ACHN (cell line): ENCODE measurements around the gene KREMEN1.
"Not testable (repeated sequence)": the region's sequence is repeated elsewhere in the genome, so short reads cannot be mapped to it uniquely, and the experiment has no call there.

Source experiments
- DNase-seq: peaks from one replicate; pipeline ENCODE4 v3.0.0-alpha.2; 2015
- in situ Hi-C: cut with HindIII; loops from 2 replicates; pipeline ENCODE4 v1.10.0; 2017; ENCODE audit warnings: low sequenced_read_pairs, low pct_ligation_motif_present, low pct_unique_long_range_greater_than_20kb

The KREMEN1 gene

GRCh38 chr22:29072193-29072978 lies 449 bp upstream of the KREMEN1 start:
- DNase-seq, result peak; percentile 72
- in situ Hi-C loops, result no loop called here

- in situ Hi-C loops, result no loop called here
- DNase-seq, result peak; percentile 23
Measured at GRCh38 chr22:29073618-29074275, 912 bp downstream of the KREMEN1 start.

DNA sequence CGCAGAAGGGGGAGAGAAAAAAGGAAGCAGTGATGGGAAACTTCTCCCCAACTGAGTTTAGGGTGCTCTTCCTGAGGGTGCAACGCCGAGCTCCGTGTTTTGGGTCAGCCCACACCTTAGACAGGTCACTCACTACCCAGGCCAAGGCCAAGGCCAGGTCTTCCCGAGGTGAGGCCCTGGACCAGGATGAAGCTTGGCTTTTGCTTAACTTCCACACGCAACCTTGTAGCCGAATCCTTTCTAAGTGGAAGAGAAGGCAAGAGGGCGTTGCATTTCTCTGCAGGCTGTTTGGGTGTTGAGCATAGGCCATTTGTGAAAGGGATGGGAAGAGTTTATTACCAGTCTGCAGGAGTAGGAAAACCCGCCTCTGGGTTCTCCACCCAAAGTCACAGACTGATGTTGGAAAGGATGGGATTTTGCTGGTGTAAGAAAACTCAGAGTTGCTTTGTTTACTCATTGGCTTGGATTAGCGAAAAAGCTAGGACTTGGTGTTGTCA lies 1.5 kb downstream of the KREMEN1 start:
- DNase-seq, result no peak
- in situ Hi-C loops, result no loop called here

- in situ Hi-C loops, result no loop called here
- DNase-seq, result no peak
Measured at GRCh38 chr22:29078036-29078868, 5.4 kb downstream of the KREMEN1 start.

- in situ Hi-C loops, result no loop called here
- DNase-seq, result no peak
Measured at GRCh38 chr22:29078869-29079207, 6.0 kb downstream of the KREMEN1 start.

DNA sequence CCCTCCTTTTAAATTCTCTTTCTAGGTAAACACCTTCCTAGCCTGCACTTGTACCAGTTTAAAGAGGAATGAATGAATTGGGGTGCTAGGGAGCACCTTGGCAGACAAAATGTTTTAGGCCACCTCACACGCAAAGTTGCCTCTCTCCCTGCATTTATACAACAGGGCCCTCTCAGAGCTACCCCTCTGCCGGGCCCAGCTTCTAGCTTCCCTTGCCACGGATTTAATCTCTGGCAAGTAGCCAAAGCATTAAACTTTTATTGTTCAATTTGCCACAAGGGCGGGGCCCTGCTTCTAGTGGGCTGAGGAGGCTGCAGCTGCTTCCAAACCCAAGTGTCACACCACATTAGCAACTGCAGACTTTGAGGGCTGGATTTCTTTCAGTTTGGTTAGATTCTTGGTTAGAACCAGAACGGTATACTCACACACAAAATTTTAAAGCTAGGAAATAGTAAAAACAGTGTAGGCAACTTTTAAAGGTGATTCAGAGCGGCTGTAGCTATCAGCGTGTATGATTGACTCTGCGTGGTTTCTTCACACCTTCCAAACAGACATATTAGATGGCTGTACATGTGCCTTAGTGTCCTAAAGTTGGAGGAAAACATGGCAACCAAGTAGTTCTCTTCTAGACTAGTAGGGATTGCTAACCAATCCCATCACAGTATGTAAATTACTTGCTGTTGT lies 6.5 kb downstream of the KREMEN1 start:
- DNase-seq, result no peak
- in situ Hi-C loops, result no loop called here

DNA sequence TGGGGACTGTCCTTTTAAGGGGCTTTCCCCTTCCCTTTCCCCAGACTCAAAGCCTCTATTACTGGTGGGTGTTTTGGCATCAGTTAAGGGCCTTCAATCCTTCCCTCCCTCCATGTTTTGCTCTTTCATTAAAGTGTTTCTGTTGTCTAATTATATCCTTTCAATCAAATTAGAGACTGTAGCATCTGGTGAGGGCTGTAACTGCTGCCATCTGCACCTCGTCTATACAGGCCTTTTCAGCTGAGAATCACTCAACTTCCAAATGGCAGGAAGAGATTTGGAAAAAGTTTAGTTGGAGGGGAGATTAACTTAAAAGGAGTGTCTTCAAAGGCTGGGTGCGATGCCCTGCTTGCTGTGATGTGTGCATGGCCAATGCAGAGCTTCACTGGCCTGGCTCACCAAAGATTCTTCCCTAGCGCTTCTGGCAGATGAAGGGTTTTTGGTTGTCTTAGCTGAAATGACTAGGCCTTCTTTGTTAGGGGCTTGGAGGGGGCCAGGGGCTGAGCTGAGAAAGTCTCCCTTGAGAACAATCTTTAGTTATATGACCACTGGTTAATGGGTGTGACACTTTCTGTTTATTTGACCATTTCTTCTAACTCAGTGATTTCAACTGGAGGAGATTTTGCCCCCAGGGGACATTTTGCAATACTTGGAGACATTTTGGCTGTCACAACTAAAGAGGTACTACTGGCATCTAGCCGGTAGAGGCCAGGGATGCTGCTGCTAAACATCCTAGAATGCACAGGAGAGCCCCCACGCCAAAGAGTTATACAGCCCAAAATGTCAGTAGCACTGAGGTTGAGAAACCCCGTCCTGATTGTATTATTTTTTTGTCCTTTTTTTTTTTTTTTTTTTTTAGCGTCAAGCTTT lies 7.5 kb downstream of the KREMEN1 start:
- DNase-seq, result no peak
- in situ Hi-C loops, result no loop called here

DNA sequence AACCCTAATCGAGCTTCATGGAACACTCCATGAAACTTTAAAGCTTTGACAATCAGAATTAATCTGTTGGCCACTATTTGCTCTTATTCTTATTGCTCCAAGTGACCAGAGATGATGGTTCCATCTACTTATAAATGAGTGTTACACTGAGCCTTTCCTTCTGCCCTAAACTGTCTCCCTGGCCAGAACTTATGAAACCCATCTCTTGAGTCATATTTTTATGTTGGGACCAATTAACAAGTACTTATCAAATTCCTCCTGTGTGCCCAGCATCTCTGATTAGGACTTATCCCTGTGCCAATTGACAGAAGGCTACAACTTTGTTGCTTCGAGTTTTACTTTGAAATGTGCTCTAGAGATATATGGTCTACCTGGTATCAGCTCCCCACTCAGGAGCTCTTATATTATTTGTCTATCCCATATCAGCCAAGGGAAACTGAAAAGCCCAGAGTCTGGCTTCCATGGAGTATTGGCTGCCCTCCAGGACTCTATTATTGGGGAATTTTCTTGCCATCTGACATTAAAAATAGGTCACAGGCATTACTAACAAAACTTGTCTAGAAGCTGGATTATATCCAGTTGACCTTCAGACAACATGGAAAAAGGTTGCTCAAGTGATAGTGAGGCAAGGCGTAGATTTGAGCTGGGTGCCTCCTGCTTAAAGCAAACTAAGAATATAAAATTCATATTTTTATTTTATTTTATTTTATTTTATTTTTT lies 8.8 kb downstream of the KREMEN1 start:
- in situ Hi-C loops, result no loop called here
- no peak for DNase-seq

DNA sequence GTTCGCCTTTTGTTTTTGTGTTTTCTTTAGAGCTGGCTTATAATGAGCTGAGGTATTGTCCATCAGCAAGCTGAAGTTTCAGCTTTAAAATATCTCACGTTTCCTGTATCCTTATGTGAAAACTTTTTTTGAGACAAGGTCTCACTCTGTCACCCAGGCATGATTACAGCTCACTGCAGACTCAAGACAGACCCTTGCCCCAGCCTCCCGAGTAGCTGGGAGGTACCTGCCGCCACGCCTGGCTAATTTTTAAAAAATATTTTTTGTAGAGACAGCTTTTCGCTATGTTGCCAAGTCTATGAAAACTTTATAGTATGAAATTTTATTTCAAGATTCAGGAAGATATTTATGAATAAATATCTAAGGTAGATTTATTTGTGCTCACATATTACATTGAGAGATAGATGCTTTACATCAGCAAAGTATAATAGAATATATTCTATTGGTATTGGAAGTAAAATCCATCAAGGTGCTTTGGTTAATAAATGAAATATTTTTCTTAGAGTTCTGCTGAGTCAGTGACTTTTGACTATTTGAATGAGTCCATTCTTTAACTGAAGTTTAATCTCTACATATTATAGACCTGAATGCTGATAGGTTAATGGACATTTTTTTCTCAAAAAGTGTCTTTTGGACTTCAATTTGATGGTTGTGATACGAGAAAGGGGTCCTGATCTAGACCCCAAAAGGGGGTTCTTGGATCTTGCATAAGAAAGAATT lies 10.2 kb downstream of the KREMEN1 start:
- in situ Hi-C loops, result no loop called here
- DNase-seq, result no peak

DNA sequence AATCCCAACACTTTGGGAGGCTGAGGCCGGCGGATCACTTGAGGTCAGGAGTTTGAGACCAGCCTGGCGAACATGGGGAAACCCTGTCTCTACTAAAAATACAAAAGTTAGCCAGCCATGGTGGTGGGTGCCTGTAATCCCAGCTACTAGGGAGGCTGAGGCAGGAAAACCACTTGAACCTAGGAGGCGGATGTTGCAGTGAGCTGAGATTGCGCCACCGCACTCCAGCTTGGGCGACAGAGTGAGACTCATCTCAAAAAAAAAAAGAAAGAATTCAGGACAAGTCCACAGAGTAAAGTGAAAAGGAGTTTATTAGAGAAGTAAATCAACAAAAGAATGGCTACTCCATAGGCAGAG lies 10.7 kb downstream of the KREMEN1 start:
- in situ Hi-C loops, DNase-seq: not testable (repeated sequence)

DNA sequence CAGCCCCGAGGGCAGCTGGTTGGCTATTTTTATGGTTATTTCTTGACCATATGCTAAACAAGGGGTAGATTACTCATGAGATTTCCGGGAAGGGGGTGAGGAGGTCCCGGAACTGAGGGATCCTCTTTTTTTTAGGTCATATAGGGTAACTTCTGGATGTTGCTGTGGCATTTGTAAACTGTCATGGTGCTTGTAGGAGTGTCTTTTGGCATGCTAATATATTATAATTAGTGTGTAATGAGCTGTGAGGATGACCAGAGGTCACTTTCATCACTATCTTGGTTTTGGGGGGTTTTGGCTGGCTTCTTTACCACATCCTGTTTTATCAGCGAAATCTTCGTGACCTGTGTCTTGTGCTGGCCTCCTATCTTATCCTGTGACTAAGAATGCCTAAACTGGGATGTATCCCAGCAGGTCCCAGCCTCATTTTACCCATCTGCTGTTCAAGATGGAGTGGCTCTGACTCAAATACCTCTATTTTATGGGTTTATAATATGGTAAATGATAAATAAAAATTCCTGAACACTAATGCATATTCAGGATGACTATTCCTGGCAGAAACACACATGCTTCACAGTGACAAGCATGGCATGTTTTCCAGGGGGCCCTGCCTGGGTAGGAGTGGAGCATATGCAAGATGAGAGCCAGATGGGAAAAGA lies 11.2 kb downstream of the KREMEN1 start:
- DNase-seq, result no peak
- in situ Hi-C loops, result no loop called here

DNA sequence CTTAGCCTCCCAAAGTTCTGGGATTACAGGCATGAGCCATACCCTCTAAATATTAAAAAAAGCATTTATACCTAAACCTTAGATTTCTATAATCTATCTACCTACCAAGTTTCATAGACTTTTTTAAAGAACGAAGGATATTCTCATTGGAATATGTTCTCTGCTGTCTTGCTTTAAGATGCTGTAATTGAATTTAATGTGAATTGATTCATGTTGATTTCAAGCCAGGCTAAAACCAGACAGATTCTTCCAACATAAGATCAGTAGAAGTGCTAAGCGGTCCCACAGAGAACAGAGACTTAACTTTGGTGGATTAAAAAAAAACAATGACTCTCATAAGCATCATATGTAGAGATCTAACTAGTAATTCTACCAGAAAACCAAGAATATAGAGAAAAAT lies 14.2 kb downstream of the KREMEN1 start:
- no peak for DNase-seq
- in situ Hi-C loops, result no loop called here

GRCh38 chr22:29088809-29089208 lies 16.0 kb downstream of the KREMEN1 start:
- in situ Hi-C loops, result no loop called here
- no peak for DNase-seq

GRCh38 chr22:29089507-29089906 lies 16.7 kb downstream of the KREMEN1 start:
- in situ Hi-C loops, result no loop called here
- no peak for DNase-seq

DNA sequence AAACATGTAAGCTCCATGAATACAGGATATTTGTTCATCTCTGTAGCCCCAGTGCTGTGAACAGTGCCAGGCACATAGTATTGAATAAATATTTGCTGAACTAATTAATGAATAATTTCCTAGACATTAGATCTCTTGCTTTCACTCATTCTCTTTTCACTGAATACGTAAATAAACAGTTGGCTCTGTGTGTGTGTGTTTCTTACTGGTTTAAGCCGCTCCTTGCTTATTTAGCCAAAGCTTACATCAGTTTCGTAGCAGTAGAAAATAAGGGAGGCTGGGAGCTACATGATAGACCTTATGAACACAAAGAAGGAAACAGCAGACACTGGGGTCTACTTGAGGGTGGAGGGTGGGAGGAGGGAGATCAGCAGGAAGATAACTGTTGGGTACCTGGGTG lies 17.2 kb downstream of the KREMEN1 start:
- in situ Hi-C loops, result no loop called here
- no peak for DNase-seq

- no peak for DNase-seq
- in situ Hi-C loops, result no loop called here
Measured at GRCh38 chr22:29092243-29092642, 19.4 kb downstream of the KREMEN1 start.
